RWPE2 (cell line): ENCODE measurements around the gene KCNMA1.

Experiments
- ATAC-seq: fragments of 200-7000 bp; cut with Tn5 transposase; 3 replicates; pipeline ENCODE4 v1.9.1; 2021; ENCODE audit warnings: low read depth
- DNase-seq: peaks from one replicate; pipeline ENCODE4 v3.0.0-alpha.2; 2020; ENCODE audit warnings: low spot score
- H3K27ac ChIP-seq: fragments of 450-650 bp; 2 replicates; pipeline ENCODE4 v1.5.1; 2017; ENCODE audit warnings: mild to moderate bottlenecking; ENCODE audit not compliant: poor library complexity, severe bottlenecking
- H3K27me3 ChIP-seq: fragments of 250-450 bp; sonication (Bioruptor Pico); 2 replicates; pipeline ENCODE4 v1.5.1; 2021; ENCODE audit warnings: mild to moderate bottlenecking, moderate library complexity; ENCODE audit not compliant: insufficient read depth, poor library complexity, severe bottlenecking
- H3K36me3 ChIP-seq: fragments of 250-450 bp; sonication (Bioruptor Pico); 2 replicates; pipeline ENCODE4 v1.5.1; 2020; ENCODE audit warnings: low read depth, mild to moderate bottlenecking, moderate library complexity
- H3K4me1 ChIP-seq: fragments of 250-450 bp; sonication (Bioruptor Pico); 2 replicates; pipeline ENCODE4 v1.5.1; 2021; ENCODE audit warnings: mild to moderate bottlenecking, moderate library complexity; ENCODE audit not compliant: insufficient read depth, poor library complexity, severe bottlenecking
- H3K4me3 ChIP-seq: fragments of 250-450 bp; sonication (Bioruptor Pico); 2 replicates; pipeline ENCODE4 v1.5.1; 2021; ENCODE audit warnings: mild to moderate bottlenecking, moderate library complexity; ENCODE audit not compliant: severe bottlenecking
- H3K9me3 ChIP-seq: fragments of 250-450 bp; sonication (Bioruptor Pico); 2 replicates; pipeline ENCODE4 v1.5.1; 2021; ENCODE audit warnings: mild to moderate bottlenecking, moderate library complexity; ENCODE audit not compliant: severe bottlenecking
- CTCF ChIP-seq: fragments of 450-650 bp; IDR thresholded peaks from one replicate; pipeline ENCODE4 v1.5.1; 2017; ENCODE audit warnings: mild to moderate bottlenecking, moderate library complexity; ENCODE audit not compliant: poor library complexity, severe bottlenecking

The KCNMA1 gene

GRCh38 chr10:77518910-77519274 is 118.7 kb downstream of the KCNMA1 start:
- no peak for TF ChIP-seq CTCF
- H3K4me3 ChIP-seq, result no peak overlapping the region
- no peaks in the 10 kb centered on the region for H3K27me3 ChIP-seq
- no peak overlapping the region for H3K27ac ChIP-seq
- no peaks in the 10 kb centered on the region for H3K36me3 ChIP-seq
- no peak for DNase-seq
- H3K9me3 ChIP-seq, result no peaks in the 10 kb centered on the region
- peaks cover 11% of the 10 kb centered on the region for H3K4me1 ChIP-seq
- no peak for ATAC-seq

DNA sequence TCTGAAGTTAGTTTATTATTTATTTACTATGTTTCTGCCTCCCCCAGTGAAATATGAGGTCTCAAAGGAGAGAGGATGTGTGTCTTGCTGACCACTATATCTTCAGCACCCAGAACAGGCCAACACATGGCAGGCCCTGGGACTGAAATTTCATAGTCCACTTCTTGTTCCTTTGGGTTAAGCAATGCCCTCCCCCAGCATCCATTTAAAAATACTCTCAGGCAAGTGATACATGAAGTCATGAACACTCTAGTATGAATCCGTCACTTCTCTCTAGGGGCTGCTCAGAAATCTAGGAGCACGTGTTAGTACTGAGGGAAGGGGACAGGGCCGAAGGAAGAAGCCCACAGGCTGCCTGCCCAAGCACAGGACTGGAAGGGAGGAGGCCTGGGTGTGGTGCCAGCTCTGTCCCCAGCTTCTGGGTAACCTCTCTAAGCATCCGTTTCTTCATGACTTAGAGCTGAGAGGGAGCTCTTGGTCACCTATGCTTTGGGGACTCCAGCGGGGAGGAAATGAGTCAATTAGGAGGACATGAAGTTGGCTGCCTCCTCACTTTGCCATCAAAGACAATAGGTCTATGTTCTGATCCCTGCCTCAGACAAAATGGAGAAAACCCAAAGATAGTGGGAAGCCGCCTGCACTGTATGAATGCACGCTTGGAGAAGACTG is 119.2 kb downstream of the KCNMA1 start:
- no peaks in the 10 kb centered on the region for H3K36me3 ChIP-seq
- H3K9me3 ChIP-seq, result no peaks in the 10 kb centered on the region
- H3K27me3 ChIP-seq, result no peaks in the 10 kb centered on the region
- DNase-seq (no peak), ATAC-seq (no peak)
- H3K4me1 ChIP-seq, result peaks cover 16% of the 10 kb centered on the region
- no peak overlapping the region for H3K27ac ChIP-seq
- no peak overlapping the region for H3K4me3 ChIP-seq
- no peak for TF ChIP-seq CTCF

- no peak overlapping the region for H3K27ac ChIP-seq
- no peaks in the 10 kb centered on the region for H3K36me3 ChIP-seq
- H3K27me3 ChIP-seq, result no peaks in the 10 kb centered on the region
- no peak for TF ChIP-seq CTCF
- H3K4me1 ChIP-seq, result peaks cover 34% of the 10 kb centered on the region
- no peak for ATAC-seq
- DNase-seq, result no peak
- no peak overlapping the region for H3K4me3 ChIP-seq
- H3K9me3 ChIP-seq, result no peaks in the 10 kb centered on the region
Observed at GRCh38 chr10:77516575-77516974, 121.0 kb downstream of the KCNMA1 start.

- no peaks in the 10 kb centered on the region for H3K9me3 ChIP-seq
- no peaks in the 10 kb centered on the region for H3K27me3 ChIP-seq
- no peak for ATAC-seq
- TF ChIP-seq CTCF, result no peak
- no peak overlapping the region for H3K4me3 ChIP-seq
- no peak for DNase-seq
- H3K27ac ChIP-seq, result peak overlapping the region; percentile 90
- peaks cover 40% of the 10 kb centered on the region for H3K4me1 ChIP-seq
- H3K36me3 ChIP-seq, result no peaks in the 10 kb centered on the region
Observed at GRCh38 chr10:77514870-77515269, 122.7 kb downstream of the KCNMA1 start.

GRCh38 chr10:77513781-77514331 is 123.8 kb downstream of the KCNMA1 start:
- TF ChIP-seq CTCF, result no peak
- Histone ChIP-seq H3K27me3 (no peaks in the 10 kb centered on the region), H3K4me3 (no peak overlapping the region), H3K9me3 (no peaks in the 10 kb centered on the region), H3K36me3 (no peaks in the 10 kb centered on the region), H3K27ac (peak overlapping the region; percentile 90), H3K4me1 (peaks cover 40% of the 10 kb centered on the region)
- peak; percentile 96 for DNase-seq
- peak; percentile 91 for ATAC-seq
